Central memory CD4-positive, alpha-beta T cell (primary cell): ENCODE data around the gene GRP.
"Not testable (repeated sequence)": the region's sequence is repeated elsewhere in the genome, so short reads cannot be mapped to it uniquely, and the experiment has no call there.

ENCODE experiments used
- DNase-seq: peaks from one replicate; pipeline ENCODE4 v3.0.0; 2022

Gene GRP

DNA sequence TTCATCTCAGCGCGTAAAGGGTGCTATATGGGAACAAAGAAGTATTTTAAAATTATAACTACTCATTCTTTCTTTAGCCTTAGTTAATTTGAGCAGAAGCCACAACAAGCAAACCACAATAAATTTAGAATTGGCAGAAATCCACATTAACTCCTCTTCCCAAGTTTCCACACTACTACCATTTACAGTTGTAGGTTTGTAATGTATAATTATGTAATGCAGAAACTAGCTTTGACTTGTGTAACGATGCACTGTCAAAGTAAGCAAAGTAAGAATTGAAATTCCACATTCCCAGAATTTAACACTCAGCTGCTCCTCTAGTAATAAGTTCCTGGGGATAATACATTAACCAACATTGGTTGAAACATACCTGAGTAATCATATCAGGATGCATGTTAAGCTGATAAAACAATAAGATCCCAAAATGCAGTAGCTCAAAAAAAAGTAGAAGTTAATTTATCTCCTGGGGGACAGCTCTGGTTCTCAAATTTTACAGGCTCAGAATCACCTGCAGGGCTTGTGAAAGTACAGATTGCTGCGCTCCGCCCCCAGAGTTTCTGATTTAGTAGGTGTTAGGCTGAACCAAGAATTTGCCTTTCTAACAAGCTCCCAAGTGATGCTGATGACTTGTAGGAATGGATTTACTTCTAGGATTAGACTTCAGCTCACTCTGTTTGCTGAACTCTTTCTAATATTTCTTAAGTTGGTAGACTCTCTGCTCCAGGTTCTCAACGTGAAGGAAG lies 9.9 kb downstream of the GRP start:
- no peak for DNase-seq

DNA sequence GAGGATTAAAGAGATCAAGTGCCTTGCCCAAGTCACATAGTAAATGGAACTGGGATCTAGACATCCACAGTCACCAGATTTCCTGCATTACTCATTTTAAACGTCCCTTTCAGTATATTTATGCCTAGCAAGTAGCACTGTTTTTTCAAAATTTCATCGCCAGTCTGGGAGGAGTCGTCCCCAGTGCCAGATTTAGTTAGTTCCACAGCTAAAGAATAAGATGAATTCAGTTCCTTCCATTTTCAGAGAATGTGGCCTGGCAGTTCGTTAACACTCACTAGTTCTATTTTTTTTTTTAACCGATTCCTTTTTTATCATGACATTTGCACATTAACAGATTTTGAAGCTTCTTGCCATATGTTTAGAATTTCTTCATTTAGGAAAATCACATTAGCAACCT lies 11.2 kb downstream of the GRP start:
- DNase-seq = no peak

DNA sequence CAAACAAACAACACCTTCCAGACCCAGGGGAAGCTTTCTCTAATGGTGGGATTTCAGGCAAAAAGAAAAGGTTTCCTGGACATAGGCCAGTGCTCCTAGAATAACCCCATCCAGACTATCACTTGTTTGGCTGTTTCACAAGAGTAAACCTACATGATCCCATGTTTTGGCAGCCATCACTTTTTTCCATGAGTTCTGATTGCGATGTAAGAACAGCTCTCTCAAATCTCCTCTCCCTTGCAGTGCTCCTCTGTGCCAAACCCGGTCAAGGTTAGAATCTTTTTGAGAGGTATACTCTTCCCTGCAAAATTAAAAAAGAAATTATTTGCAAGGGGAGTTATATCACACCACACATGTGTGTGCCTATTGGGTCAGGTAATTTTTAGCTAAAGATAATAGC lies 11.9 kb downstream of the GRP start:
- no peak for DNase-seq

DNA sequence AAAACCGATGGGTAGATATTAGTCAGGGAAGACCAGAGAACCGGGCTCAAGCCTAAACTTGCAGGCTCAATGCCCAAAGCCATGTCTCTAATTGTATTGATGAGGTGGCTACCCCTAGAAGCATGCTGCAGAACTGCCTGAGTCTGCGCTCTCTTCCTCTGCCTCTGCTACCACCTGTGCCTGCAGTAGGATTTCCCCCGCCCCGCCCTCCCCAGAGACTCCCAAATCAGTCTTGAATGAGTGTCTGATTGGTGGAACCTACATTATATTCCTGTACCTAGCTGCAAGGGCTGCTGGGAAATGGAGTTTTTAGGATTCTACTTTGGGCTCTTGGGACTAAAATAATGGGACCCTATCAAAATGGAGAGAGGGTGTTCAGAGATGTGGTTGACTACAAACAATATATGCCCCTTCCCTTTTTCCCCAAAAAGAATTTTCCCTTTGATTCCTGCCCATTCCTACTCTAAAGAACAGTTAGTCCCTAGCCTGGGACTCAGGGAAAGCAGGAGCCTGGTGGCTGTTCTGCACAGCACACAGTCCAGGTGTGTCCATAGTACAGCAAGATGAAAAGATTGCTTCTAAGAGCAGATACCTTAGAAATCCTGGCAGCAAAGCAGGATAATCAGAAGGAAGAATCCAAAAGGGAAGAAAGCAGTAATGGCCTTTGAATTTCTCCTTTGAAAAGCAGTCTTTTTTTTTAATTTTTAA lies 12.5 kb downstream of the GRP start:
- DNase-seq = no peak

DNA sequence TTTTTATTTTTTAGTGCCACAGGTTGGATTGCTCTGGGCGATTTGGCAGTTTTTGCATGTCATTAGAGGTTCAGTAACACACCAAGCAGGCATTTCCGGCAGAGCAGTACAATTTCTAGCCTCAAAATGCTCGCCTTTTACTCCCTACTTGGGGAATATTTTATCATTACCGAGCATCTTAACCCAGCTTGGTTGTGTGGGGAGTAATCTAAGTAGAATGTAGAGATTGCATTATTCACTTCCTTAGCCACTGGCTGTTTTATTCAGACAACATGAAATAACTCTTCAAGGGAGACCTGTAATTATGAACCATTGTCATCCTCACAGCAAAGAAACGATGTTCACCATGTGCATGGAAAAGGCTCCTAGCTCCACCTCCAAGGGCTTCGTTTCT lies 13.1 kb downstream of the GRP start:
- no peak for DNase-seq

DNA sequence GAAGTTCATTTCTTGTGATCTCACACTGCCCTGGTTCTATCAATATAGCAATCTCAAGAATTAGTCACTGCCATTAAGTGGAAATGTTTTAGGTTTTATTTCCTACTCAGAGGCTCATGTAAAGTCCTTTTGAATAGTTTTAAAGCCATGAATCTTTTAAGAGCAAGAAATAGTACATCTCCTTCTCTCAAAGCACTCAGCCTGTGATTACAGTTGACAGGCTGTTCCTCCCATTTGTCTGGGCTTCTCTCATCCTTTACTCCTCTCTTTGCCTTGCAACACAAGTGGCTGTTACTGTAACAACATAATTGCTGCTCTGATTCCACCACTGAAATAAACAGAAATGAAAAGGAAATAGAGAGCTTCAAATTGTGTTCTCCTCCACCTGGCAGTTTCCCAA lies 18.4 kb downstream of the GRP start:
- no peak for DNase-seq

DNA sequence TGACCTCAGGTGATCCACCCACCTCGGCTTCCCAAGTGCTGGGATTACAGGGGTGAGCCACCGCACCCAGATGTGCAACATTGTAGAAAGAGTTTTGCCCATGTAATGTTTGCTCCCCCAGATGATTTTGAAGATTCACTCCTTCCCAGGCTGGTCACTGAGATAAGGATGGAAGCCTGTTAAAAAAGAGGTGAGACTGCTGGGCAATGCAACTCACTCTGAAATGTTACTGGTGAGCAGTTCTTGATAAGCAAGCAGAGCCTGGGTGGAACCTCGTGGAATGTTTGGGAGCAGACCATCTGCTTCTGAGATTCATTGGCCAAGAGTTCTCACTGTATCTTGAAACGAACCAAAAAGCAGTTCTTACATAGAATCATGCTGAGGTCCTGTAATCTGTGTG lies 19.7 kb downstream of the GRP start:
- DNase-seq = no peak

DNA sequence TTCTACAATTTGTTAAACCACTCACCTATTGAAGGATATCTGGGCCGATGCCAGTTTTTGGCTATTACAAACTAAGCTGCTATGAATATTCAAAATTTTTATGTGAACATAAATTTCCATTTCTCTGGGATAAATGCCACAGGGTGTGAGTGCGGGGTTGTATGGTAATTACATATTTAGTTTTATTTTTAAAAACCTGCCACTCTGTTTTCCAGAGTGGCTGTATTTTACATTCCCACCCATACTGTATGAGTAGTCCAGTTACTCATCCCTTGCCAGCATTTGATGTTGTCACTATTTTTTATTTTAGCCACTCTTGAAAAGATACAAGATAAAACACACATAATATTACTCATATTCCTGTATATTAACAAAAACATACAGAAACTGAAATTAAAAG lies 22.9 kb downstream of the GRP start:
- DNase-seq = no peak

DNA sequence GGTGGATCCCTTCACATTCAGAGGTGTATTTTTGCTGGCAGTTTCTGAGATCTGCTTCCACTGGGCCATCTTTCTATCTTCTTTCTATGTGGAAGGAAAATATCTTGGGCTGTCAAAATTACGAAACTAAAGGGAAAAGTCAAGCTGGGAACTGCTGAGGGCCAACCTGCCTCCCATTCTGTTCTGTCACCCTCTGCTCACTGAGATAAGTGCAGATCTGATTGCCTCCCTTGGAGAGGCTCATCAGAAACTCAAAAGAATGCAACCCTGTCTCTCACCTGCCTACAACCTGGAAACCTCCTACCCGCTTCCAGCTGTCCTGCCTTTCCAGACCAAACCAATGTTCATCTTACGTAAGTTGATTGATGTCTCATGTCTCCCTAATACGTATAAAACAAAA lies 26.8 kb downstream of the GRP start:
- no peak for DNase-seq

DNA sequence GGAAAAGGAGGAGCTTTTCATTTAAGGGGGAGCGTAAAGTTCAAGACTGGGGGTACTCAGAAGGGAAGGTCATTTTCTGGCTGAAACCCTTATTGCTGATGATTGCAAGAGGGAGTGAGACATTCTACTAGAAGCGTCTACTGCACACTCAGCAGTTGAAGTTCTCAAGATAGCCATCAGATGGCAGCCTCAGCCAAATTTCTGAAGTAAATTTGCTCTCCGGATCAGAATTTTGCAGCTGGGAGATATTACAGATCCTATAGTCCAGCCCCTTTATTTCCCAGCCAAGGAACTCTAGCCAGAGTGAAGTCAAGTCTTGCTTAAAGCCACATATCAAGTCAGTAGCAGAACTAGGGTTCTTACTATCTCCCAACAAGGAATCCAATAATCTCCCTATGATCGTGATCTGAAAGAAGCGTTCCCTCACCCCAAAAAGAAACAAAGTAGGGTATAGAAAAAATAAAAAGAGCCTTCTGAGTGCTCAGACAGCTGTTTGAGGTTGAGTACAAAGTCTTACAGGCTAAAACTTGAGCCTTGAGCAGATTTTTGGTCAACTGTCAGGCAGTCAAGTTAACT lies 29.3 kb downstream of the GRP start:
- no peak for DNase-seq

DNA sequence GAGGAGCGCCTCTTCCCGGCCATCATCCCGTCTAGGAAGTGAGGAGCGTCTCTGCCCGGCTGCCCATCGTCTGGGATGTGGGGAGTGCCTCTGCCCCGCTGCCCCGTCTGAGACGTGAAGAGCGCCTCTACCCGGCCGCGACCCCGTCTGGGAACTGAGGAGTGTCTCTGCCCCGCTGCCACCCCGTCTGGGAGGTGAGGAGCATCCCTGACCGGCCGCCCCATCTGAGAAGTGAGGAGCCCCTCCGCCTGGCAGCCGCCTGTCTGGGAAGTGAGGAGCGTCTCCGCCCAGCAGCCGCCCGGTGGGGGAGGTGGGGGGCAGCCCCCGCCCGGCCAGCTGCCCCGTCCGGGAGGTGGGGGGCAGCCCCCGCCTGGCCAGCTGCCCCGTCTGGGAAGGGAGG lies 35.5 kb downstream of the GRP start:
- DNase-seq = not testable (repeated sequence)

DNA sequence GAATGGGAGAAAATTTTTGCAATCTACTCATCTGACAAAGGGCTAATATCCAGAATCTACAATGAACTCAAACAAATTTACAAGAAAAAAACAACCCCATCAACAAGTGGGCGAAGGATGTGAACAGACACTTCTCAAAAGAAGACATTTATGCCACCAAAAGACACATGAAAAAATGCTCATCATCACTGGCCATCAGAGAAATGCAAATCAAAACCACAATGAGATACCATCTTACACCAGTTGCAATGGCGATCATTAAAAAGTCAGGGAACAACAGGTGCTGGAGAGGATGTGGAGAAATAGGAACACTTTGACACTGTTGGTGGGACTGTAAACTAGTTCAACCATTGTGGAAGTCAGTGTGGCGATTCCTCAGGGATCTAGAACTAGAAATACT lies 41.9 kb downstream of the GRP start:
- not testable (repeated sequence) for DNase-seq

DNA sequence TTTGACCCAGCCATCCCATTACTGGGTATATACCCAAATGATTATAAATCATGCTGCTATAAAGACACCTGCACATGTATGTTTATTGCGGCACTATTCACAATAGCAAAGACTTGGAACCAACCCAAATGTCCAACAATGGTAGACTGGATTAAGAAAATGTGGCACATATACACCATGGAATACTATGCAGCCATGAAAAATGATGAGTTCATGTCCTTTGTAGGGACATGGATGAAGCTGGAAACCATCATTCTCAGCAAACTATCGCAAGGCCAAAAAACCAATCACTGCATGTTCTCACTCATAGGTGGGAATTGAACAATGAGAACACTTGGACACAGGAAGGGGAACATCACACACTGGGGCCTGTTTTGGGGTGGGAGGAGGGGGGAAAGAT lies 42.3 kb downstream of the GRP start:
- not testable (repeated sequence) for DNase-seq

DNA sequence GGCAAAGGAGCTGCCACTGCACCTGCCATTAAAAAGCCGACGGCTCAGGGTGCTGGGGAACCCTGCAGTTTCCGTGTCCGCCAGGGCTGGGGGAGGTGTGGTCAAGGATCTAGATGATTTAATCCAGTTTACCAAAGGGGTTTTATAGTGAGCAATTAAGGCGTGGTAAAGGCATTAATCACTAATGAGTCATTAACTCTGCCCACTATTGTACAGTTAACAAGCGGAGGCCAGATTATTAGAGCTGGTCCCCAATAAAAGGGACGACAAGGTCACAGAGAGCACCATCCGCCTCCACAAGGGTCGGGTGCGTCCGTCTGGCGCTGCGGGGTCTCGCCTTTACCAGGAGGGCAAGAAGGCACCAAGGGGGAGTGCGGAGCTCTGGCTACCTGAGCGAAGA lies 43.7 kb downstream of the GRP start:
- no peak for DNase-seq

DNA sequence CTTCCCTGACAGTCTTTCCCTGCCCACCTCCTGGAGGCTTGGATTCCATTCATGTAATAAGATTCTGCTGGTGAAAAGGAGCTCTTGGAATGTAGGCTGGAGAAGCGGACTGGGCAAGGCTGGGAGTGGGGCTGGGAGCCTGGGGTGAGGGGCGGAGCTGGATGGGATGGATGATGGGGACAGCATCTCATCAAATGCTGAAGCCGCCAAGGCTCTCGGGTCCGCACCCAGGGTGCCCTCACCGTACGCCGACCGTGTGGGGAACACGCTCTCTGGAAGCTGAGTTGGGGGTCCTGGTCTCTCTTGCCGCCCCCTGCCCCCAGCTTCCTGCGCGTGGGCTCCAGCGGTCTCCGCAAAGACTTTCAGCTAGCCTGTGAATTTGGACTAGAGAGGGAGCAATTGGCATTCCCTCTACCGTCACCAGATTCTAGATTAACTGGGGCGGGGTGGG lies 44.2 kb downstream of the GRP start:
- no peak for DNase-seq

DNA sequence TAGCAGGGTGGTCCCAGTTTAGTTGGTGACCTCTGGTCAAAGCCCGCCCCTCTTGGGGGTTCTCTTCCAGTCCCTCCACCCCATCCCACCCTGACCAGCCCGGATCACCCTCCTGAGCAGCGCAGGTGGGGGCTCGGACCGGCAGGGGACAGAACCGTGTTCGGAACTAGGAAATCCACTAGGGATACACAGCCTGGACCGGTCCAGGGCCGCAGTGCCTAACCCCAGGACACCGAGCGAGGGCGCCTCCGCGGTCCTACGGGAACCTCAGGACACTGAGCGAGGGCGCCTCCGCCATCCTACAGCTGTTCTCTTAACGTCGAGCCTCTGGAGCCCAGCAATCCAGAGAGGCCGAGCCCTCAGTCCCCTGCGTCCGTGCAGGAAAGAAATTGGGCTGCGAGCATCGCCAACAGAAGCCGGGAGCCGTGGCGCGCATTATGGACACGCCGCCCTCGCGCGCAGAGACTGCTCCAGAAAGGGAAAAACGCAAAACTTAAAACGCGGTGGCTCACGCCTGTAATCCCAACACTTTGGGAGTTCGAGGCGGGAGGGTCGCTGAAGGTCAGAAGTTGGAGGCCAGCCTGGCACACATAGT lies 44.8 kb downstream of the GRP start:
- DNase-seq = no peak

DNA sequence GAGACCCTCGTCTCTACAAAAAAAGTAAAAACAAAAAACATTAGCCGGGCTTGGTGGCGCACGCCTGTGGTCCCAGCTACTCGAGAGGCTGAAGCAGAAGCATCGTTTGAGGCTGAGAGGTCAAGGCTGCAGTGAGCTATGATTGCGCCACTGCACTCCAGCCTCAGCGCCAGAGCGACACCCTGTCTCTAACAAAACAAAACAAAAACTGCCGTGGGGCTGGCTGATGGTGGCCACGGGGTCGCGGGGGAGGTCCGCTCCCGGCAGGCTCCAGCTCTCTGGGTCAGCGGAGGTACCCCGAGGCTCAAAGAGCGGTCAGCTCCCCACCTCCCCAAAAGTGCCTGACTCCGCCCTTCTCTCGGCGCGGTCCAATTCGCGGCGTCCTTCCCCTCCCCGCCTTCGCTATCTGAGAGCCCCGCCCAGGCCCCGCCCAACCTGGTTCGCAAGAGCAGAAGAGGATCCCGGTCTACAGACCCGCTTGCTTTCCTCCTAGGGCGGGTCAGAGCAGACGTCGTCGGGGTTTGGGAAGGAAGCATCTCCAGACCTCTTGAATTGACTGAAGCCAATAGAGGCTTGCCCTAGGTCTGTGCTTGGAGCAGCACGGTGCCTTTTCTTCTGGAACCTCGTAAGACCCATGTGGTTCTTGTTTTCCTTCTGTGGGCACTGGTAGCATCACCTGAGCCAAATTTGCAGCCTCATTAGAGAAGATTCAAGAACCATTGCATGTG lies 45.5 kb downstream of the GRP start:
- DNase-seq = no peak

DNA sequence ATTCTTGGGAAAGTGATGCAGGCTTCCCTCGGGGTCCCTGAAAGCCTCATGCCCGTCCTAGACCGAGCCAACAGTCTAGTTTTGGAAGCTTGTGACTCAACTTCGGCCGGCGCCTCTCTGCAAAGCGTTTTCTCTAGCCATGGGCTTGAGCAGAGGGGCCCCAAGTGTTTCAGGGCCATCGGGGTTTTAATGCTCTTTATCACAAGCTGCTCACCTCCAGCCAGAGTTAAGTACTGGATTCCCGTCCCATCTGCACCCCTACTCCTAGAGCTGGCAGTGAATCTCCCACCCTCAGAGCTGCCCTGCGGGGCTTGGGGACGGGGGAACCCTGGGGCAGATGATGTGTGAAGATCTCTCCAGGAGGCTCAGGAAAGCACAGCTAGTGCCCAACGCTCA lies 46.0 kb downstream of the GRP start:
- no peak for DNase-seq

DNA sequence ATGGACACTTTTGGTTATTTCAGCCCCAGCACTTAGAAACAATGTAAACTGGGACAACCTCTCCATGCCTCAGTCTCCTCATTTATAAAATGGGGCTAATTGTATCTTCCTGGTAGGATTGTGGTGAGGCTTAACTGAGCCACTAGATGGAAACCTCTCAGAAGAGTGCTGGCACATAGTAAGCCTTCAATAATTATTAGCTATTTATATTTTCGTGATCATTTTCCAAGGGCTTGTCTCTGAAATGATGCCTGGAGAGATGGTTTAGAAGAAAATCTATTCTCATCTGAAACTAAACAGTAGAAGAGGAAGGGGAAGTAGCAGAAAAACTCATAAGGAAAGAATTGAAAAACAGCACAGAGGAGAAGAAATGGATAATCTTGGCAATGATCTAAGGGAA lies 46.5 kb downstream of the GRP start:
- no peak for DNase-seq

DNA sequence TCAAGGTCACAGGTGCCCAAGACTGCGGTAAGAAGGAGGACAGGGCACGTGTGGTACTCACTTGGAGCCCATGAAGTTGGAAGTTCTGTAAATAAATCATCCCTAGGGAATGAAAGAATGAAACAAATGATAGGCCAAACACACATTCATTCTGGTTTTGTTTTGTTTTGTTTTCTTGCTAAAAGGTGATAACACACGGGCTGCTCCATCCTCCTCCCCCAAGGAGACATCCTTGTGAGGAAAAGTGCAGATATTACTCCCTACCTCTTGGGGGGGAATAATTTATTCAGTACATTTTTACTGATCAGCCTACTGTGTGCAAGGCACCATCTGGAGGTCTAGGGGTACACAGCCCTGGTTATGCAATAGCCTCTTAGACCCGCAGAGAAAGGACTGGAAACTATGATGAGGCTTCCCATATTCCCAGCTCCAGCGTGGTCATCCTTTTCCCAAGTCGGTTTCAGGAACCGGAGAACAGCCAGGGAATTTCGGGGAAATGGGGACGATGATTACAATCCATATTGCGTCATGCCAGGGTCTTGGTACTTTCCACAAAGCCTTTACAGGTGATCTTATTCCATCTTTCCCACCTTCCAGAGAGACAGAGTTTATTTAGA lies 47.0 kb downstream of the GRP start:
- no peak for DNase-seq

DNA sequence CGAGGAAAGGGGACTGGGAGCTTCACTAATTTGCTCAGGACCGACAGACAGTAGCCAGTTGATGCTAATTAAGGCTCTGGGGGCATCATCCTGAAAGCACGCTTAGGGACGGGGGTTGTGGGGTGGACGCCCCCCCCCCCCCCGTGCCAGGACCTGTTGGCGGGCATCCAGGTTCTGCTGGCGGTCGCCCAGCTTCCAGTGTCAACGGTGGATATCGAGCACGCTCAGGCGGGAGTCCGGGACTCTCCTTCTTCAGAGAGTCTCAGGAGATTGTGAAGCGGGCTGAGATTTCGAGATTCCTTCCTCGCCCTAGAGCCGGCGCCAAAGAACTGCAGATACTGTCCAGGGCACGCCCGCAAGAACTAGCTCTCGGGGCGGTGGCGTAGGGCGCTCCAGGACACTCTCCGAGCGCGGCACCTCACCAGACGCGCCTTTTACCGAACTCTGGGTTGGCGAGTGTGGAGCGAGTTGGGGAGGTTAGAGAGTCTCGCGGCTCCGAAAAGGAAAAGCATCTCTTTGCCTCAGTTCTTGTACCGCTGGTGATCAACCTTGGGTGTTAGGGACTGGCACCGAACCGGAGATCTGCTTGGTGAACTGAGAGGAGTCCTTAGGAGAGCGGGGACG lies 47.7 kb downstream of the GRP start:
- DNase-seq = no peak

DNA sequence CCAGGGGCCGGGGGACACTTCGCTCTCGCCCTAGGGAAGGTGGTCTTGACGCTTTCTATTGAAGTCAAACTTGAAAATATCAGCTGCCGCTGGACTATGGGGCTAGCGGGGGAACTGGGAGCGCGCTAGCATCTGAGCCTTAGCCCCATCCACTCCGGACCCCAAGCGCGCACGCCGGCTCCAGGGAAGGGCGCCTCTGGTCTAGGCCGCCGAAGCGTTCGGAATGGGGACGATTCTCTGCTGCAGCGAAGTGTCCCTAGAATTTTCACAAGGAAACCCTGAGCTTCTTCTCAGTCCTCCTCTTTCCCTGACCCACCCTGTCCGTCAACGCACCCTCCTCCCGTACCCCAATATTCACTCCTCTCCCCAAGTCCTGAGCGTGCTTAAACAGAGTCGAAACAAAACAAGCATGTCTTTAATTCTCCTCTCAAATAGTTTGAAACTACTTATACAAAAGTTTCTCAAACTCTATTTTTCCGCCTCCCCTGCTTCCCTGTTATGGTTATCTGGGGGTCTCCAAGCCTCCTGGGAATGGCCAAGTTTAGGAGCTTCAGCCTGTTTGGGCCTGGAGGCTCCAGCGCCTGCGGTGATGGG lies 48.3 kb downstream of the GRP start:
- DNase-seq = no peak
